Endothelial cell of umbilical vein (primary cell): ENCODE measurements around the gene CHN2. TPM values are rescaled to one million over a fixed set of nuclear protein-coding genes. Genes with fewer than 3 reads are reported as not detected.

Experiments used
- BruUV-seq: library from RNA; stranded (reverse); fragments of 400-500 nt; replicated peaks from 2 replicates; lab custom pipeline; 2021; lab: Mats Ljungman, UMichigan
- CTCF ChIA-PET: fragments of 300-600, 350-600 bp; sonication (Branson Sonifier 250); formaldehyde crosslinking; loops from one replicate; lab custom pipeline; 2021; ENCODE audit warnings: antibody characterized with exemption, inconsistent platforms; lab: Charles Lee
- POLR2A ChIA-PET: fragments of 300-600, 350-600 bp; sonication (Branson Sonifier 250); formaldehyde crosslinking; loops from one replicate; lab custom pipeline; 2021; ENCODE audit warnings: antibody characterized with exemption, inconsistent platforms; lab: Charles Lee
- DNase-seq: peaks from one replicate; pipeline ENCODE4 v3.0.0-alpha.2; 2011; ENCODE audit warnings: low read depth, low spot score
- FAIRE-seq: peaks from 2 replicates; lab custom pipeline; 2011; peaks lifted over from hg19 to GRCh38; lab: Jason Lieb, UNC
- H2AFZ ChIP-seq: 2 replicates; pipeline ENCODE4 v1.6.0; 2012; ENCODE audit warnings: low read depth, low read length, control low read depth, inconsistent platforms
- H3K27ac ChIP-seq: 2 replicates; pipeline ENCODE4 v1.5.1; 2011; ENCODE audit warnings: low read depth, mild to moderate bottlenecking, control low read depth, low read length, moderate library complexity; ENCODE audit not compliant: insufficient read depth
- H3K27me3 ChIP-seq, 2 experiments: 2 replicates each; pipeline versions ENCODE4 v1.6.0 to v1.6.1; 2011; ENCODE audit warnings: low read length in 2 of 2, mixed read lengths in 1 of 2; ENCODE audit not compliant: control insufficient read depth in 2 of 2, insufficient read depth in 2 of 2
- H3K36me3 ChIP-seq, 2 experiments: 2 replicates in 1 of 2; 3 replicates in 1 of 2; pipeline ENCODE4 v1.5.1; 2011; ENCODE audit warnings: low read length in 2 of 2, mild to moderate bottlenecking in 1 of 2, moderate library complexity in 1 of 2; ENCODE audit not compliant: control insufficient read depth in 2 of 2, insufficient read depth in 2 of 2; ENCODE audit errors: extremely low read depth in 1 of 2
- H3K4me1 ChIP-seq: 3 replicates; pipeline ENCODE4 v1.5.1; 2011; ENCODE audit warnings: mild to moderate bottlenecking, low read length; ENCODE audit not compliant: control insufficient read depth, insufficient read depth; ENCODE audit errors: extremely low read depth
- H3K4me2 ChIP-seq: 2 replicates; pipeline ENCODE4 v1.6.1; 2011; ENCODE audit warnings: low read length, control low read depth, mixed read lengths; ENCODE audit not compliant: insufficient read depth
- H3K4me3 ChIP-seq, 3 experiments: fragments of 200-600 bp in 1 of 3; sonication (generic), shearing (Covaris generic) in 1 of 3; replicated peaks in 1 of 3; 2 replicates each; pipeline ENCODE4 v1.5.1; 2011 to 2016; ENCODE audit warnings: control low read depth in 3 of 3, low read length in 3 of 3, mild to moderate bottlenecking in 2 of 3, inconsistent platforms in 1 of 3, low read depth in 1 of 3, moderate library complexity in 1 of 3; ENCODE audit not compliant: insufficient read depth in 1 of 3
- H3K79me2 ChIP-seq: 2 replicates; pipeline ENCODE4 v1.6.0; 2012; ENCODE audit warnings: low read length, inconsistent platforms; ENCODE audit not compliant: control insufficient read depth, insufficient read depth
- H3K9ac ChIP-seq: replicated peaks from 2 replicates; pipeline ENCODE3; 2011; ENCODE audit warnings: low read length, control low read depth; ENCODE audit not compliant: insufficient read depth; ENCODE audit errors: extremely low read depth
- H3K9me1 ChIP-seq: replicated peaks from 3 replicates; pipeline ENCODE4 v1.6.0; 2011; ENCODE audit warnings: mild to moderate bottlenecking, low read length; ENCODE audit not compliant: control insufficient read depth, insufficient read depth; ENCODE audit errors: extremely low read depth
- H3K9me3 ChIP-seq: replicated peaks from 2 replicates; pipeline ENCODE4 v1.5.1; 2012; ENCODE audit warnings: low read length, inconsistent platforms; ENCODE audit not compliant: control insufficient read depth, insufficient read depth
- H4K20me1 ChIP-seq: replicated peaks from 2 replicates; pipeline ENCODE3; 2011; ENCODE audit warnings: mild to moderate bottlenecking, low read length; ENCODE audit not compliant: control insufficient read depth, insufficient read depth; ENCODE audit errors: extremely low read depth
- CTCF ChIP-seq, 2 donors: IDR thresholded peaks; 1 replicate in 1 of 2; 2 replicates in 1 of 2; pipeline ENCODE4 v1.5.1; 2011; ENCODE audit warnings: low read length in 2 of 2, mild to moderate bottlenecking in 2 of 2, moderate library complexity in 2 of 2, control low read depth in 1 of 2, inconsistent platforms in 1 of 2, low read depth in 1 of 2; ENCODE audit not compliant: insufficient read depth in 1 of 2; ENCODE audit errors: extremely low read depth in 1 of 2
- FOS ChIP-seq: IDR thresholded peaks from 2 replicates; pipeline ENCODE4 v1.6.1; 2011; ENCODE audit warnings: mild to moderate bottlenecking, low read length, moderate library complexity, borderline replicate concordance; ENCODE audit not compliant: insufficient read depth
- GATA2 ChIP-seq: IDR thresholded peaks from 2 replicates; pipeline ENCODE4 v1.7.0; 2011; ENCODE audit warnings: low read depth, mild to moderate bottlenecking, moderate library complexity, mixed read lengths, low read length; ENCODE audit not compliant: insufficient read length, insufficient read depth
- JUN ChIP-seq: IDR thresholded peaks from 2 replicates; pipeline ENCODE4 v1.6.1; 2011; ENCODE audit warnings: borderline replicate concordance, low read depth; ENCODE audit not compliant: insufficient read length, insufficient read depth
- MAX ChIP-seq: IDR thresholded peaks from 2 replicates; pipeline ENCODE4 v1.6.1; 2011; ENCODE audit not compliant: insufficient read depth, insufficient read length
- MYC ChIP-seq: IDR thresholded peaks from one replicate; pipeline ENCODE4 v1.6.1; 2011; ENCODE audit warnings: mild to moderate bottlenecking, low read depth, low read length
- POLR2A ChIP-seq: IDR thresholded peaks from 2 replicates; pipeline ENCODE4 v1.6.1; 2012; ENCODE audit warnings: low read depth, mild to moderate bottlenecking, control low read depth, low read length
- POLR2AphosphoS5 ChIP-seq: IDR thresholded peaks from 2 replicates; pipeline ENCODE4 v1.6.1; 2012; ENCODE audit warnings: low read depth, mild to moderate bottlenecking, control low read depth, low read length, moderate library complexity; ENCODE audit not compliant: insufficient read depth
- dilution Hi-C: fragments of 300-500 bp; cut with MboI; formaldehyde crosslinking; loops from one replicate; pipeline ENCODE4 v1.15.0; 2019; ENCODE audit warnings: low sequenced_read_pairs; ENCODE audit not compliant: extremely low pct_ligation_motif_present
- intact Hi-C: fragments of 100-400 bp; cut with micrococcal nuclease; formaldehyde crosslinking; loops from one replicate; pipeline ENCODE4 v1.10.0; 2022
- polyA plus RNA-seq, 4 experiments: library from polyadenylated mRNA; depleted of rRNA in 3 of 4; stranded (reverse) in 3 of 4; unstranded in 1 of 4; fragments of >200 nt; gene quantifications; 2 replicates each; pipeline versions ENCODE4 v1.2.1 to v1.2.3, GENCODE V29; 2011 to 2012; ENCODE audit warnings: missing spikeins in 1 of 4
- total RNA-seq: library from RNA; stranded (reverse); gene quantifications from 2 replicates; pipeline ENCODE4 v1.2.3, GENCODE V29; 2021

CHN2 gene
- total and polyA plus RNA-seq, 2 donors (not counting 3 experiments of a cell fraction or from before 2014, with no cell fraction given): 1.4 to 5.0 TPM

DNA sequence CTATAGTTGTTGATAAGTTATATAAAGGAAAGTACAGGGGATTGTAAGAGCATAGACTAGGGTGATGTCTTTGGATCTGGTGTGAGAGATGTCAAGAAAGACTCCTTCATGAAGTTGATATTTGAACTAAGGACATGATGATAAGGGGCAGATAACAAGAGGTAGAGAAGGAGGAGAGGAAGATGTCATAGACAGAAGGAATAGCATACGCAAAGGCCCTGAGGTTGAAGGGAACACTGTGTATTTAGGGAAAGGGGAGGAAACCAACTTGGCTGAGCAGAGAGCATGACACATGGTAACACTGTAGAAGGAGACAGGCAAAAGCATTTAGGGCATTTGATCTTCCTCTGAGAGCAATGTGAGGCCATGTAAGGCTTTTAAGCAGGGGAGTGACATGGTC, 170.8 kb downstream of the CHN2 start:
- dilution Hi-C loops (no loop called here), intact Hi-C loops (no loop called here)
- Histone ChIP-seq H3K4me1 (no peaks in the 10 kb centered on the region), H4K20me1 (no peaks in the 10 kb centered on the region), H3K9ac (no peak overlapping the region), H3K36me3 (no peaks in the 10 kb centered on the region), H3K79me2 (no peaks in the 10 kb centered on the region), H3K9me3 (no peaks in the 10 kb centered on the region), H3K9me1 (no peaks in the 10 kb centered on the region), H3K4me3 (no peak overlapping the region), H2AFZ (no peak overlapping the region), H3K27me3 (peaks cover 0 to 5% of the 10 kb centered on the region in 2 experiments), H3K27ac (no peak overlapping the region), H3K4me2 (no peak overlapping the region)
- CTCF ChIA-PET: interaction anchor here (1.5 kb wide), 1 partner anchor 21 kb away, joined by 4 read pairs; no protein-coding TSS in a partner anchor
- FAIRE-seq (no peak), DNase-seq (no peak)
- BruUV-seq: no TSS peak
- POLR2A ChIA-PET: no interaction called here
- TF ChIP-seq MAX (no peak), POLR2A (no peak), POLR2AphosphoS5 (no peak), FOS (no peak), GATA2 (no peak), JUN (no peak), MYC (no peak), CTCF (IDR thresholded peaks at IDR 0.05; ENCODE audit: extremely low read depth in 1 of 2, insufficient read depth in 1 of 2, low read depth in 1 of 2, low read length in 2 of 2) (no peak)
